ENCODE data around the gene XRCC2.
"Not testable (repeated sequence)": the region's sequence is repeated elsewhere in the genome, so short reads cannot be mapped to it uniquely, and the experiment has no call there.

XRCC2 gene

DNA sequence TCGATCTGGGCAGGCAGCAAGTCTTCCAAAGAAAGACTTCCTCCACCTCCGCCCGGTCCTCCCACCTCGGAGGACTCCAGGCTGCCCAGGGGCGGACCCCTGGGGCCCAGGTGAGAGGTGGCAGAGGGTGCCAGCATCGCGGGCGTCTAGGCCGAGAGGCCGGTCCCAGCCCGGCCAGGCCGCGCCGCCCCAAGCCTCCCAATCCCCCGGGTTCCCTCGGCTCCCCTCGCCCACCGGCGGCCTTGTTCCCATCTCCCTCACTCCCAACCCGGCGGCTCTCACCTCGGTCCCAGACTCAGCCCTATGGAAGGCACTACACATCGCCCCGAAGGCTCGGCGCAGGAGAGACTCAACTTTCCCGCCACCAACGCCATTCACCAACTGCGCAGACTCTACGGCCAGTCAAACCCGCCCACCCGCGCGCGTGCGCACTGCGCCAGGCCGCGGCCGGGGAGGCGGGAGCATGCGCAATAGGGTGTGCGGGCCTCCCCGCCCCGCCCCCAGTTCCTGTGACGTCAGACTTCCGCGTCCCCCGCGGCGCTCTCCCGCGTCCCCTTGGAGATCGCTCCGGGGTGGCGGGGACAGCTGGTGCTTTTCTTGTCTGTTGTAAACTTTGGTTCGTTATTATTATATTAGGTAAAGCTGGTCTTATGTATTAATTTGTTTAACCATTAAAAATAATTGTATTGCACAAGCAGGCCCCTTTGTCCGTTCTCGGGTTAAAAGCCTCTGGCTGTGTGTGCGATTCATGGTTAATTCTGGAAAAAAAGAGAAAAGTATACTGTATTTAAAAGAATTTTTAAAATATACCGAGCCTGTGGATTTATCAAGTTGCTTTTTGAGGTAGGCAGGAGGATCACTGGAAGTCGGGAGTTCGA lies at the start of gene XRCC2:
TSS of gene XRCC2 (minus strand) at position 383 of the 878 bp plus-strand sequence. CDS start at position 321, 62 bp downstream.
- peak; percentile 96 for DNase-seq

DNA sequence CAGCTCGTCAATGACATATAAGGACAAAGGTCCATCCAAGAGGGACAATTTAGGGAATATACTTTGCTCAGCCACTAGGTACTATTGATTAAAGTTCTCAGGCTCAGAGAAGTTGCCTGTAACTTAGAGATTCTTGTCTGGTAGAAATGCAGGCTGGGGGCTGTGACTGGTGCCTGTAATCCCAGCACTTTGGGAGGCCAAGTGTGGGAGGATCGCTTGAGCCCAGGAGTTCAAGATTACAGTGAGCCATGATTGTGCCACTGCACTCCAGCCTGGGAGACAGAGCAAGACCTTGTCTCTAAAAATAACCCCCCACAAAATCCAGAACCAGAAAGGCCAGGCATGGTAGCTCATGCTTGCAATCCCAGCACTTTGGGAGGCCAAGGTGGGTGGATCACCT lies 47.4 kb upstream of the XRCC2 start:
- DNase-seq = no peak

DNA sequence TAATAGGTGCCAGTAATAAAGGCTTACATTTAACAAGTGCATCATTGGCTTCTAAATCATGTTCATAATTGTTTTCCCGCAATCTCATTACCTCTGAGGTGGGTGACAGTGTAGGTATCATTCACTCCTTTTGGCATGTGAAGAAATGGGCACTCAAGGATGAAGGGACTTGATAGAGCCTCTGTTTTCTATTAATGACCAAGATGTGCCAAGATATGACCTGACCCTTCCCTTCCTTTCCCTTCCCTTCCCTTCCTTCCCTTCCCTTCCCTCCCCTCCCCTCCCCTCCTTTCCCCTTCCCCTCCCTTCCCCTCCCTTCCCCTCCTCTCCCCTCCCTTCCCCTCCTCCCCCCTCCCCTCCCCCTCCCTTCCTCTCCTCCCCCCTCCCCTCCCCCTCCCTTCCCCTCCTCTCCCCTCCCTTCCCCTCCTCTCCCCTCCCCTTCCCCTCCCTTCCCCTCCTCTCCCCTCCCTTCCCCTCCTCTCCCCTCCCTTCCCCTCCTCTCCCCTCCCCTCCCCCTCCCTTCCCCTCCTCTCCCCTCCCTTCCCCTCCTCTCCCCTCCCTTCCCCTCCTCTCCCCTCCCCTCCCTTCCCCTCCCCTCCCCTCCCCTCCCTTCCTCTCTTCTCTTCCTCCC lies 36.6 kb upstream of the XRCC2 start:
- DNase-seq = not testable (repeated sequence)

DNA sequence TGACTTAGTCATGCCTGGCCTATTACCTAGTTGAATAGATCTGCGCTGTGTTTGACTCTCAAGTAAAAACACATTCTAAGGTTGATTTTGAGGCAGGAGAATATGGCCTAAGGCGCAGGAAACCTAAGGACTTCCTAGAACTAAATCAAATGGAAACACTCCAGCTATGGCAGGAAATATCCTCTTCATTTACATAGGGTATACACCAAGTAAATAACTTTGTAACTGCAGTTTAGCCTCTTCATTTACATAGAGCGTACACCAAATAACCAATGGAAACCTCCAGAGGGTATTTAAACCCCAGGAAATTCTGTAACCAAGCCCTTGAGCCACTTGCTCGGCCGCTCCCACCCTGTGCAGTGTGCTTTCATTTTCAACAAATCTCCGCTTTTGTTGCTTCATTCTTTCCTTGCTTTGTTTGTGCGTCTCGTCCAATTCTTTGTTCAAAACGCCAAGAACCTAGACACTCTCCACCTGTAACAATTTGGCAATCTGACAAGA lies 35.6 kb upstream of the XRCC2 start:
- no peak for DNase-seq

DNA sequence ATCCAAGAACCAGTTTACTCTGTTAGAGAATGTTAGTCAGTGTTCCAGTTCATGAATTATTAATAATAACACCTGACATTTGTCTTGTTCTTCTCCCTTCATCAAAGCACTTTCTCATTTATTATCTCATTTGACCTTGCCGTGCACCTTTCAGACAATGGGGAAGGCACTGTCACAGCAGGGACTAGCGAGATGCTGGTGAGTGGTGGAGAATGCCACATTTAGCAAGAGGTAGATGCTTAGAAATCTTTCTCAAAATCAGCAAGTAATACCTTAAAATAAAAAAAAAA lies 34.2 kb upstream of the XRCC2 start:
- DNase-seq = no peak

DNA sequence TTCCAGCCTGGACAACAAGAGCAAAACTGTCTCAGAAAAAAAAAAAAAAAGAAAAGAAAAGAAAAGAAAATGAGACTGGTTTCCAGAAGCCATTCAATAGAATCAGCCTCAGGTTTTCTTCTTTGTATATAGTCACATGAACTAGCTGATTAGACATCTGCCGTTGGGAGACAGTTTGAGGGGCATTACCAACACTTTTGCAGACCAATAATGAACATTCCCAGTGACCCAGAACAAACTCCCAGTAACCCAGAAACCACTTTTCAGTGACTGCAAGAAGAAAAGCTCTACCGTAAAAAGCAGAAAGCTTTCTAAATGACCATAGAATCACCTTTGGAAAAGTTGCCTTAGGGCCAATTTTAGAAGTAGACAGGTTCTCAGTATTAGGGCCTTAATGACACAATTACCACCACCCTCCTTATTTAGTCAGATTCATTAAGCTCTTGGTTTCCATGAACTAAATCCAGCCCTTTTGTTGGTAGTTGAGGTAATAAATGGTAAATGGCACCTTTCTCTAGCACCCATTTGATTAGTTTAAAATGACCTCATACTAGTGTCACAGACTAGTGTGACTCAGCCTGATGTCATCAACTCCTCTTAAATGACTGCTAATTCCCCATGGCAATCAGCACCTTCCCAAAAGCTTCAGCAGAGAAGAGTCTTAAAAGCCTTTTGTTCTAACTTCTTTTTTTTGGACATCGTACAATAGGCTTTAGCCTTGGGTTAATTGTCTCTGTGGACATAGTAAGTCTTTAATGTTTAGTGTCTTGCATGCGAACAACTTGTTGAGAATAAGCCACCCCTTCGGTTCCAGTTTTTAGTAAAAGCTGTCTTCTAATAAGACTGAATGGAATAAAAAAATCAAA lies 33.6 kb upstream of the XRCC2 start:
- DNase-seq = no peak

DNA sequence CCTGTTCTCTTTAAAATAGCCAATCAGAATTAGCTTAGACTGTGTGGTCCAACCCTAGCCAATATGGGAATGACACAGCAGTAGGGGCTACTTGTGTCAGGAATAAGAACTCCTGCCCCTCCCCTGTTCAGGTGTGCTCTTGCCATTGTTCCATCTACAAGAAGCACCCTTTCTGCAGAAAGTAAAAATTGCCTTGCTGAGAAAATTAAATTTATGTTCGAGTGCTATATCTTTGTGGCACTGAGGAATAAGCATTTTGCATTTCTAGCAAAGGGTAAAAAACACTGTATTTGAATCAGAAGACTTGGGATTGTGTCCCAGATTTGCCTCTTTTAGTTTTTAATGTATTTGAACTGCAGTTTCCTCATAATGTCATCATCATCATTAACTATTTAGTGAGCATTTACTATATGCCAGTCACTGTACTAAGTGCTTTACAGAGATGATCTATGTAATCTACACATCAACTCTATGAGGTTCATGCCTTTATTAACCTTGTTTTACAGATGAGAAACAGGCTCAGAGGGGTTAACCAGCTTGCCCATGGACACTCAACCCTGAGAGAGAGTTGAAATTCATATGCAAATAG lies 28.9 kb upstream of the XRCC2 start:
- no peak for DNase-seq

DNA sequence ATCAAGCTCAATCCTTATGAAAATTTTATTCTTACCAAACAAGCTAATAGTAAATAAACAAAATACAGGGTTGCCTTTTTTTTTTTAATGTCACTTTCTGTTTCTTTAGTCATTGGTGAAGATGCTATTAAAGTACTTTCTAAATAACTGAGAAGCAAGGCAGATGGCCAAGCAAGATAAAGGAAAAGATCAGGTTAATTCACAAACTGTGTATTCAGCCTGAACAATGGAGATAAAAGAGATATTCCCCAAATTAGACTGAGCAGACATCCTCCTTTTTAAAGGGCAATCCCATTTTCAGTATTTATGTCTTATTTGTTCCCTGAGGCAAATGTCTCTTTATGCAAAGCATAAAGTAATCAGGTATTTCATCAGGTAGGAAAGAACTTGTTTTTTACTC lies 23.1 kb upstream of the XRCC2 start:
- no peak for DNase-seq

DNA sequence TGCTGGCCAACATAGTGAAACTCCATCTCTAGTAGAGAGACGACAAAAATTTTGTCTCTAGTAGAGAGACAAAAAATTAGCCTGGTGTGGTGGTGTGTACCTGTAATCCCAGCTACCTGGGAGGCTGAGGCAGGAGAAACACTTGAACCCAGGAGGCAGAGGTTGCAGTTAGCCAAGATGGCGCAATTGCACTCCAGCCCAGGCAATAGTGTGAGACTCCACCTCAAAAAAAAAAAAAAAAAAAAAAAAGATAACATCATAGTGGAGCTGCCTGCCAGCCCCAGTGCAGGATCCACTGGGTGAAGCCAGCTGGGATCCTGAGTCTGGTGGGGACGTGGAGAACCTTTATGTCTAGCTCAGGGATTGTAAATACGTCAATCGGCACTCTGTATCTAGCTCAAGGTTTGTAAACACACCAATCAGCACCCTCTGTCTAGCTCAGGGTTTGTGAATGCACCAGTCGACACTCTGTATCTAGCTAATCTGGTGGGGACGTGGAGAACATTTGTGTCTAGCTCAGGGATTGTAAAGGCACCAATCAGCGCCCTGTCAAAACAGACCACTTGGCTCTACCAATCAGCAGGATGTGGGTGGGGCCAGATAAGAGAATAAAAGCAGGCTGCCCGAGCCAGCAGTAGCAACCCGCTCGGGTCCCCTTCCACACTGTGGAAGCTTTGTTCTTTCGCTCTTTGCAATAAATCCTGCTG lies 21.5 kb upstream of the XRCC2 start:
- not testable (repeated sequence) for DNase-seq

DNA sequence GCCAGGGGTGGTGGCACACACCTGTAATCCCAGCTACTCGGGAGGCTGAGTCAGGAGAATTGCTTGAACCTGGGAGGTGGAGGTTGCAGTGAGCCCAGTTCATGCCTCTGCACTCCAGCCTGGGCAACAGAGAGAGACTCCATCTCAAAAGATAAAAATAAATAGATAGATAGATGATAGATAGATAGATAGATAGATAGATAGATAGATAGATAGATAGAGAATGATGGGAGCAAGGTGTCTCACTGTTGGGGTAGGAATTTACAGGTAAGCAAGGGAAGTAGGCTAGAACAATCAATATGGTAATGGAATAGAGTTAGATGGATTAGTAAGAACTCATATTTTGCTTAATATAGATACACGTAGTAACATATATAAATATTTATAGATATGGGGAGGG lies 16.3 kb upstream of the XRCC2 start:
- not testable (repeated sequence) for DNase-seq

DNA sequence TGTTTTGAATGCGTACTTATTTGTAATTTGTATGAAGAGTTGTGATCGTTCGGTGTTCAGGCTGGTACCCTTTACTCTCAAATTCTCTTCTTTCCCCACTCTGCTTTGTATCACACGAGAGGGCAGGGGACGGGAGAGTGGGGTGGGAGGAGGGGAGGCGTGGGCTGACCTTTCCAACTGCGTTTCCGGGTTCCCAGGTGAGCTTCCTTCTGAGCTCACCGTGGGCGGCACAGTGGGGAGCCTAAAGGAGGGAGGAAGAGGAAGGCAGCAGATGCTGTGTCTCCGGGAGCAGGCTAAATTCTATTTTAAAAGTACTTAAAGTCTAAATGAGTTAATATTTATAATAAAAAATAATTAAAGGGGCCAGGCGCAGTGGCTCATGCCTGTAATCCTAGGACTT lies 7.4 kb upstream of the XRCC2 start:
- no peak for DNase-seq

DNA sequence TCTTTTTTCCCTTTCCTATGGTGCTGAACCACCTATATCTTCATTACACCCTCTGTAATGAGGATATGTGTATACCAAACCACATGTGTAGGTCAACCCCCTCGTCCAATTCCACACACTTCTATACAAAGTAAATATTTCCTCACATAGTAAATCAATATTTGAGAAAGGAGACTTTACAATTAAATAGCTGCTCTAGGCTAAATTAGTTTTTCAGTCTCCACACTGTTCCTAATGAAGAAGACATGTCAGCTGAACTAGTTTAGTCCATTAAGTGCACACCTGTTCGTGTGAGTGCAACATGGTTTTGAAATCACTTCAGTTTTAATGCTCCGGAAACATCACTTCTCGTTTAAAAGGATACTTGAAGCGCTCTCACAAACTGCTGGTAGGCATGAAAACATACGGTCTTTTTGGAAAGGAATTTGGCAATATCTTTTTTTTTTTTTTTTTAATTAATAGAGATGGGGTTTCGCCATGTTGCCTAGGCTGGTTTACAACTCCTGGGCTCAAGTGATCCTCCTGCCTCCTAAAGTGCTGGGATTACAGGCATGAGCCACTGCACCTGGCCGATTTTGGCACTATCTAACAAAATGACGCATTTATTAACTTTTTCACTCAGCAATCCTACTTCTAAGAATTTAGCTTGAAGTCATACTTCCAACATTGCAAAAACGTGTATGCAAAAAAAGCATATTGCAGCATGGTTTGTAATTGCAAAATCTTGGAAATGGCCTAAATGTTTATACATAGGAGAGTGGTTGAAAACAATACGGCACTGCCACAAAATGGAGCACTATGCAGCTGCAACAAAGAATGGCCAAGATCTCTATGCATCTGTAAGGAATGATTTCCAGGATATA lies 2.1 kb upstream of the XRCC2 start:
- DNase-seq = no peak

DNA sequence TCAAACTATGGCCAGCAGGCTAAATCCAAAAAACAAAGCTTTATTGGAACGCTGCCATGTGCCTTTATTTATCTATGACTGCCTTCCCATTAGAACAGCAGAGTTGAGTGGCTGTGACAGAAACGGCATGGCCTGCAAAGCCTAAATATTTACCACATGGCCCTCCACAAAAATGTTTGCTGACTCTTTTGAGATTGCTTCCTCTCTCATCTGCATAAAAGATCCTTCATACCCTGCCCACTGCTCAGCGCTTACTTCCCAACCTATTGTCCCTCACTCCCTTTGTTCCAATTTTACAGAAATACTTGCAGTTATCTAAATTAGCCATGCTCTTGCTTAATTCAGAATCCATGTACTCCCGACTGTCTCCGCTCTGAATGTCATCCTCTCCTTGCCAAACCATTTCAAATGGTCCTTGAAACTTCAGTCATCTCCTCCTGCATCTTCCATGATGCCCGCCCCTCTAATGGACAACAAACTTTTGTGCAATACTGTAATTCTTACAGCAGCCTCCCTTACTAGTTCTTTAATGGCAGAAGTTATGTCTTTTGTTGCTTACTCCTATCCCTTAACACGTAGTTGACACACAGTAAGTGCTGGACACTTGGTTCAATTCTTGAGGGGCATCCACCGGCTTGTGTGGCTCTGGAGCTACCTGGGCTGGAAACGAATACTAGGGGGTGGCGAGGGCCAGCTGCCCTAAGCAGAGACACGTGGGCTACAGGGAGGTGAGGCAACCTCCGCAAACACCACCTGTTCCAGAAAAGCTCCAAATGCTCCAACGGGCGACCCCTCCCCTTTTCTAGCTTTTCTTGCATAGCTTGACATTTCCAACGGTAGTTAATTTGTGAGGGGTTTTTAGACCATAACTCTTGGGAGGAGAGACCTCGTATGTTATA lies 832 bp downstream of the XRCC2 start:
- peak; percentile 38 for DNase-seq

DNA sequence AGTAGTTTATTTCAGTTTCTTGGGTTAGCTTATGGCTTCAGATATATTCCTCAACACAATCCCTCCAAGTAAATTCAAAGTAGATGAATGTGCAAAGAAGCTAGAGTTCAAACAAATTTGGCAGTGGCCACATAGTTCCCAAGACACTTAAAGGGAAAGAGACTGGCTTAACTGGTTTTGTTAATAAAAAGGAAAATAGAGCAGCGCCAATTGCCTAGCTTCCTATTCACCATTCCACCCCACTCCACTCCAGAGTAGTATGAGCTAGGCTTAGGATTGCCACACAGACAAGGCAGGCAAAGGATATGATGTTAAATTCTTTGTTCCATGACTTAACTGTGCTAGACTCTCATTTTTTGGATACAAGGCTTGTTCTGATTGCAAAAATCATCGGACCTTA lies 2.0 kb downstream of the XRCC2 start:
- no peak for DNase-seq

DNA sequence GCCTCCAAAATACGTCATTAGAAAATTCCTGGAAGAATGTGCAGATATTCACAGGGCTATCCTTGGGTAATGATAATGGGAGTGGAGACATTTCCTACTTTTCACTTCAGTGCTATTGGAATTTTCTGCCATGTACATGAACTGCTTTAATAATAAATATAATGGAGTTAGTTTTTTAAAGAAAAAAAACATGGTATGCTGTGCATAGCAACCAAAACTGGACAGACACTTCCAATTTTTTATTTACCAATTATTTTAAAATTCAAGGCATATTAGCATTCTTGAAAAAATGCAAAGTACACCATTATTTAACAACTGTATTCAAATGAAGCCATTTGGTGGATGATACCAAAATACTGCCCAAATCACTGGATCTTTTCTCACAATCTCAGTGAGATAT lies 3.3 kb downstream of the XRCC2 start:
- no peak for DNase-seq

DNA sequence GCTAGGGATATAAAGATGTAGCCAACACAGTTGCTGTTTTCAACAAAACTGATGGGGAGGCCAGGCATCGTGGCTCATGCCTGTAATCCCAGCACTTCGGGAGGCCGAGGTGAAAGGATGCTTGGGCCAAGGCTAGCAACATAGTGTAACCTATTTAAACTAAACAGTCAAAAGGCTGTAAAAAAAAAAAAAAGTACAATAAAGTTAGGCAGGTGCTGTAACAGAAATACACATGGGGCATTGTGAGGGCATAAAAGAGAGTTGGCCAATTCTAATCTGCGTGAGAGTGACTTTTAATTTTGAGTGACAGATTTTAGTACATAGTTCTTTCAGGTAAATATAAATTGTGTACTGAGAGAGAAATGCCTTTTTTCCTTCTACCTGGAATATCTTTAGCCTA lies 6.2 kb downstream of the XRCC2 start:
- DNase-seq = no peak

DNA sequence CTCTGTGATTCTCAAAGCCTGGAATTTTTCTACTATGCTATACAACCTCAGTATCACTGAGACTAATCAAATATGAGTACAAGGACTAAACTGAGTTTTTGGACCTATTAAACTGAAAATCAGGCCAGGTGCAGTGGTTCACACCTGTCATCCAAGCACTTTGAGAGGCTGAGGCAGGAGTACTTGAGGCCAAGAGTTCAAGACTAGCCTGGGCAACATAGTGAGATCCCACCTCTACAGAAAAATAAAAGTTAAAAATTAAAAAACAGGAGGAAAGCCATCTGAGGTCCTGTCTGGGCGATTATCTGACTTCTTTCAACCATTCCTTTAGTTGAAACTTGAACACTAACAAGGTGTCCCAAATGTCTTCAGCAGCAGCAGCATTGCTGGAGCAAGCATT lies 7.0 kb downstream of the XRCC2 start:
- no peak for DNase-seq

DNA sequence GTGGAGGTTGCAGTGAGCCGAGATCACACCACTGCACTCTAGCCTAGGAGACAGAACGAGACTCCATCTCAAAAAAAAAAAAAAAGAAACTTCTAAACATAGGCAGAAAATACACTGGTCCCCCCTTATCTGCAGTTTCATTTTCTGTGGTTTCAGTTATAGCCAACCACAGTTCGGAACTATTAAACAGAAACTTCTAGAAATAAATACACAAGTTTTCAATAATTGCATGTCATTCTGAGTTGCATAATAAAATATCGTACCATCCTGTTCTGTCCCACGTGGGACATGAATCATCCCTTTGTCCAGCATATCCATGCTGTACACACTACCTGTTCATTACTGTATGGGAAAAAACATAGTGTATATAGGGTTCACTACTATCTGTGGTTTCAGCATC lies 8.0 kb downstream of the XRCC2 start:
- no peak for DNase-seq

DNA sequence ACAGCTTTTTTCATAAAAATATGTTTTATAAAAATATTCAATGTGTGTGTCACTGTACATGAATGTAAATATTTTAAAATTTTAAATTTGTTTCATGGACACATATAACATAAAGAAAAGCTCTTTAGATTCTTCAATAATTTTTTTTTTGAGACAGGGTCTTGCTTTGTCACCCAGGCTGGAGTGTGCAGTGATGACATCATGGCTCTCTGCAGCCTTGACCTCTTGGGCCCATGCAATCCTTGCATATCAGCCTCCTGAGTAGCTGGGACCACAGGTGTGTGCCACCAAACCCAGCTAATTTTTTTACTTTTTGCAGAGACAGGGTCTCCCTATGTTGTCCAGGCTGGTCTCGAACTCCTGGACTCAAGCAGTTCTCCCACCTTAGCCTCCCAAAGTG lies 9.9 kb downstream of the XRCC2 start:
- no peak for DNase-seq

DNA sequence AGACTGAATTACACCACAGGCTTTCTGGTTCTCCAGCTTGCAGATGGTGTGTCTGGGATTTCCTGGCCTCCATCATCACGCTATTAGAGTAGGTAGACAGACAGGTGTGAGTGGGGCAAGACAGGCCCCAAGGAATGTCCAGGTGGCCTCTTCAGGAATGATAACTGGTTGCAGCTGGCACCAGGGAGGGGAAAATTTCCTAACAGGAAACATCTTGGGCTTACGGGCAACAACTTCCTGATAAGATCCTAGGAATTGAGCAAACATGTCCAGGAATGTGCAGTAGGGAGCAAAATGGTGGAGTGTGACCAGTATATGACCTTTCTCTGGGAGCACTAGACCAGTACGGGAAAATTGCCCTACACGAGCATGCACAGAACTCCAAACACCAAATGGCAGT lies 11.3 kb downstream of the XRCC2 start:
- DNase-seq = no peak

All from activated CD4-positive, alpha-beta T cell treated with anti-CD3 and anti-CD28 coated beads, Interleukin-2, Interleukin-6, amounts not matched to agents 100 ng/mL and 50 ng/mL, durations not matched to agents 16 hours and 8 hours (primary cell).